CD14-positive monocyte (primary cell): Measurements from ENCODE around the gene GPR4. TPM values are rescaled to one million over a fixed set of nuclear protein-coding genes. Genes with fewer than 3 reads are reported as not detected.

Experiments used
- DNase-seq, 3 donors: peaks; one replicate each; pipeline ENCODE4 v3.0.0-alpha.2; 2011 to 2022
- H2AFZ ChIP-seq: 2 replicates; pipeline ENCODE4 v1.6.0; 2012; ENCODE audit warnings: mild to moderate bottlenecking, low read depth, low read length, inconsistent platforms; ENCODE audit not compliant: insufficient read depth, poor library complexity, severe bottlenecking
- H3K27ac ChIP-seq, 2 donors: 1 replicate in 1 of 2; 2 replicates in 1 of 2; pipeline ENCODE4 v1.5.1; 2012 to 2013; ENCODE audit warnings: low read length in 2 of 2, control low read depth in 1 of 2, inconsistent platforms in 1 of 2, low read depth in 1 of 2, mild to moderate bottlenecking in 1 of 2
- H3K27me3 ChIP-seq, 2 donors: one replicate each; pipeline versions ENCODE4 v1.6.0 to v1.6.1; 2011 to 2013; ENCODE audit warnings: low read length in 2 of 2; ENCODE audit not compliant: control insufficient read depth in 2 of 2, insufficient read depth in 2 of 2
- H3K36me3 ChIP-seq, 2 donors: replicated peaks in 1 of 2; 1 replicate in 1 of 2; 2 replicates in 1 of 2; pipeline versions ENCODE4 v1.5.1 to v1.6.1; 2012 to 2013; ENCODE audit warnings: low read length in 2 of 2, control low read depth in 1 of 2, inconsistent platforms in 1 of 2, mild to moderate bottlenecking in 1 of 2; ENCODE audit not compliant: insufficient read depth in 2 of 2, control insufficient read depth in 1 of 2
- H3K4me1 ChIP-seq, 2 donors: 1 replicate in 1 of 2; 2 replicates in 1 of 2; pipeline versions ENCODE4 v1.5.1 to v1.6.1; 2012 to 2013; ENCODE audit warnings: low read length in 2 of 2, control low read depth in 1 of 2, inconsistent platforms in 1 of 2, mild to moderate bottlenecking in 1 of 2, moderate library complexity in 1 of 2; ENCODE audit not compliant: insufficient read depth in 2 of 2, control insufficient read depth in 1 of 2
- H3K4me2 ChIP-seq: replicated peaks from 2 replicates; pipeline ENCODE3; 2012; ENCODE audit warnings: low read length, moderate library complexity, mild to moderate bottlenecking; ENCODE audit not compliant: poor library complexity, severe bottlenecking; ENCODE audit errors: extremely low read depth
- H3K4me3 ChIP-seq, 3 experiments: fragments of 200-600 bp in 1 of 3; sonication (generic) in 1 of 3; replicated peaks in 1 of 3; 1 replicate in 2 of 3; 2 replicates in 1 of 3; pipeline ENCODE4 v1.5.1; 2011 to 2013; ENCODE audit warnings: low read length in 3 of 3, mild to moderate bottlenecking in 3 of 3, control low read depth in 2 of 3, low read depth in 2 of 3, inconsistent platforms in 1 of 3, moderate library complexity in 1 of 3
- H3K79me2 ChIP-seq: 2 replicates; pipeline ENCODE4 v1.6.0; 2012; ENCODE audit warnings: mild to moderate bottlenecking, control low read depth, inconsistent platforms, low read length, moderate library complexity; ENCODE audit not compliant: insufficient read depth
- H3K9ac ChIP-seq: 2 replicates; pipeline ENCODE4 v1.6.0; 2017; ENCODE audit warnings: low read length, mild to moderate bottlenecking; ENCODE audit not compliant: insufficient read depth, poor library complexity, severe bottlenecking
- H3K9me3 ChIP-seq, 2 donors: replicated peaks in 1 of 2; 1 replicate in 1 of 2; 2 replicates in 1 of 2; pipeline versions ENCODE4 v1.5.1 to v1.6.1; 2012 to 2013; ENCODE audit warnings: low read length in 2 of 2, control low read depth in 1 of 2; ENCODE audit not compliant: control insufficient read depth in 1 of 2, insufficient read depth in 1 of 2
- H4K20me1 ChIP-seq: 2 replicates; pipeline ENCODE4 v1.6.0; 2012; ENCODE audit warnings: mild to moderate bottlenecking, low read length, control low read depth, moderate library complexity; ENCODE audit not compliant: insufficient read depth
- H3K27ac Mint-ChIP-seq, 7 donors: one replicate each; pipeline ENCODE4 v1.8.0; 2020; ENCODE audit warnings: mild to moderate bottlenecking in 7 of 7, mixed read lengths in 7 of 7, moderate library complexity in 6 of 7, inconsistent platforms in 2 of 7
- H3K27me3 Mint-ChIP-seq, 3 donors: one replicate each; pipeline ENCODE4 v1.8.0; 2021 to 2022; ENCODE audit warnings: low read depth in 3 of 3, mild to moderate bottlenecking in 3 of 3, mixed read lengths in 3 of 3, moderate library complexity in 3 of 3, inconsistent platforms in 1 of 3
- H3K36me3 Mint-ChIP-seq, 2 donors: one replicate each; pipeline ENCODE4 v1.8.0; 2020; ENCODE audit warnings: mixed read lengths in 2 of 2, inconsistent platforms in 1 of 2, mild to moderate bottlenecking in 1 of 2
- H3K4me1 Mint-ChIP-seq: one replicate; pipeline ENCODE4 v1.8.0; 2020; ENCODE audit warnings: mild to moderate bottlenecking, mixed read lengths
- H3K4me3 Mint-ChIP-seq, 2 donors: one replicate each; pipeline ENCODE4 v1.8.0; 2020; ENCODE audit warnings: mild to moderate bottlenecking in 2 of 2, mixed read lengths in 2 of 2, moderate library complexity in 1 of 2
- H3K9me3 Mint-ChIP-seq, 7 donors: one replicate each; pipeline ENCODE4 v1.8.0; 2020 to 2022; ENCODE audit warnings: mixed read lengths in 7 of 7, mild to moderate bottlenecking in 6 of 7, moderate library complexity in 6 of 7, inconsistent platforms in 2 of 7
- CTCF ChIP-seq: fragments of 200-600 bp; IDR thresholded peaks from one replicate; pipeline ENCODE4 v1.8.0; 2022; ENCODE audit warnings: antibody characterized with exemption, mild to moderate bottlenecking
- WGBS: methylation state at CpG from one replicate; pipeline ENCODE4 v1.1.5; 2013; ENCODE audit warnings: missing lambda C conversion rate; ENCODE audit not compliant: insufficient coverage; 5-methylcytosine and 5-hydroxymethylcytosine counted together
- intact Hi-C, 2 donors: fragments of 100-400 bp; cut with micrococcal nuclease; formaldehyde crosslinking; loops; one replicate each; pipeline versions ENCODE4 v1.15.0 to v1.15.1; 2023
- polyA plus RNA-seq, 3 donors: library from polyadenylated mRNA; depleted of rRNA in 1 of 3; unstranded in 2 of 3; stranded (reverse) in 1 of 3; fragments of 300-500 nt in 2 of 3; fragments of >200 nt in 1 of 3; fragmentation: Illumina TruSeq in 2 of 3; gene quantifications; 1 replicate in 2 of 3; 2 replicates in 1 of 3; pipeline ENCODE4 v1.2.3, GENCODE V29; 2012 to 2021
- small RNA-seq: library from RNA; depleted of rRNA; stranded (forward); fragments of <200 nt; gene quantifications from one replicate; pipeline ENCODE3, GENCODE V24; 2012; ENCODE audit warnings: low read depth; ENCODE audit not compliant: insufficient read length

Gene GPR4
- polyA plus RNA-seq, 3 donors = not detected

GRCh38 chr19:45542234-45542668 lies 59.8 kb downstream of the GPR4 start:
- H3K4me1 ChIP-seq = peaks cover 18 to 20% of the 10 kb centered on the region in 2 donors
- H3K27me3 ChIP-seq = no peaks in the 10 kb centered on the region
- H3K36me3 Mint-ChIP-seq = peaks cover 0 to 3% of the 10 kb centered on the region in 2 donors
- peaks cover 6 to 21% (median 16%) of the 10 kb centered on the region in 7 donors for H3K9me3 Mint-ChIP-seq
- no peak overlapping the region for H3K27ac ChIP-seq
- no peaks in the 10 kb centered on the region for H4K20me1 ChIP-seq
- WGBS = 96% methylated on average over 5 of the region's 7 CpGs
- no peaks in the 10 kb centered on the region for H3K79me2 ChIP-seq
- H3K9me3 ChIP-seq = peaks cover 13 to 16% of the 10 kb centered on the region in 2 donors
- no peaks in the 10 kb centered on the region for H3K36me3 ChIP-seq
- intact Hi-C loops = no loop called here
- no peak overlapping the region for H3K27ac Mint-ChIP-seq
- peaks cover 19% of the 10 kb centered on the region for H3K4me1 Mint-ChIP-seq
- H3K4me2 ChIP-seq = no peak overlapping the region
- H3K27me3 Mint-ChIP-seq = no peaks in the 10 kb centered on the region
- no peak for DNase-seq
- H3K4me3 Mint-ChIP-seq = no peak overlapping the region
- H2AFZ ChIP-seq = no peak overlapping the region
- H3K4me3 ChIP-seq = no peak overlapping the region
- TF ChIP-seq CTCF = no peak
- no peak overlapping the region for H3K9ac ChIP-seq

Small RNA genes within 50 kb of the gene (small RNA-seq; reads per million reads assigned to genes)
- gene RN7SL836P = not detected

Other genes with a start within 250 kb of the GPR4 start
- 10 to 100 TPM in 1 of 3 donors, 1 to 10 TPM in 2; 4.0 to 20.0 (median 4.4) TPM for gene ERCC2, start 231.6 kb downstream of the GPR4 start, polyA plus RNA-seq
- gene PPP1R13L, start 197.1 kb downstream of the GPR4 start, polyA plus RNA-seq = 1 to 10 TPM in 1 of 3 donors, under 1 TPM in 2; 0.18 to 1.8 (median 0.45) TPM
- 1 to 10 TPM in 2 of 3 donors, under 1 TPM in 1; 0.81 to 1.5 (median 1.1) TPM for gene POLR1G, start 195.6 kb downstream of the GPR4 start, polyA plus RNA-seq
- gene ERCC1, start 178.3 kb downstream of the GPR4 start, polyA plus RNA-seq = 10 to 100 TPM; 62.2 to 78.2 (median 74.6) TPM
- 100 to 1,000 TPM in 1 of 3 donors, 10 to 100 TPM in 2; 27.3 to 840 (median 28.2) TPM for gene FOSB, start 134.2 kb downstream of the GPR4 start, polyA plus RNA-seq
- gene RTN2, start 105.2 kb downstream of the GPR4 start, polyA plus RNA-seq = 1 to 10 TPM; 1.5 to 2.7 (median 2.3) TPM
- gene PPM1N, start 103.8 kb downstream of the GPR4 start, polyA plus RNA-seq = 1 to 10 TPM; 1.3 to 4.3 (median 2.7) TPM
- gene VASP, start 94.7 kb downstream of the GPR4 start, polyA plus RNA-seq = 100 to 1,000 TPM; 132 to 154 (median 144) TPM
- 1 to 10 TPM; 4.4 to 6.9 (median 5.6) TPM for gene OPA3, start 17.4 kb downstream of the GPR4 start, polyA plus RNA-seq
- 10 to 100 TPM; 10.3 to 50.8 (median 11.9) TPM for gene EML2, start 37.2 kb upstream of the GPR4 start, polyA plus RNA-seq
- not detected for gene GIPR, start 66.0 kb upstream of the GPR4 start, polyA plus RNA-seq
- 100 to 1,000 TPM; 251 to 516 (median 491) TPM for gene SNRPD2, start 89.7 kb upstream of the GPR4 start, polyA plus RNA-seq
- gene QPCTL, start 90.5 kb upstream of the GPR4 start, polyA plus RNA-seq = 1 to 10 TPM in 1 of 3 donors, under 1 TPM in 2; 0.46 to 3.0 (median 0.90) TPM
- 1 to 10 TPM; 3.8 to 6.8 (median 5.5) TPM for gene FBXO46, start 128.7 kb upstream of the GPR4 start, polyA plus RNA-seq
- not detected for gene MEIOSIN, start 131.2 kb upstream of the GPR4 start, polyA plus RNA-seq
- gene SIX5, start 167.0 kb upstream of the GPR4 start, polyA plus RNA-seq = under 1 TPM in 1 of 3 donors, not detected in 2; 0.04 TPM
- gene DMPK, start 180.3 kb upstream of the GPR4 start, polyA plus RNA-seq = 1 to 10 TPM in 1 of 3 donors, under 1 TPM in 1, not detected in 1; 0.17 to 3.8 TPM
- gene DMWD, start 190.6 kb upstream of the GPR4 start, polyA plus RNA-seq = 1 to 10 TPM; 1.5 to 3.4 (median 2.4) TPM
- not detected for gene RSPH6A, start 213.1 kb upstream of the GPR4 start, polyA plus RNA-seq